ENCODE data around the gene LACC1.

LACC1 gene

DNA sequence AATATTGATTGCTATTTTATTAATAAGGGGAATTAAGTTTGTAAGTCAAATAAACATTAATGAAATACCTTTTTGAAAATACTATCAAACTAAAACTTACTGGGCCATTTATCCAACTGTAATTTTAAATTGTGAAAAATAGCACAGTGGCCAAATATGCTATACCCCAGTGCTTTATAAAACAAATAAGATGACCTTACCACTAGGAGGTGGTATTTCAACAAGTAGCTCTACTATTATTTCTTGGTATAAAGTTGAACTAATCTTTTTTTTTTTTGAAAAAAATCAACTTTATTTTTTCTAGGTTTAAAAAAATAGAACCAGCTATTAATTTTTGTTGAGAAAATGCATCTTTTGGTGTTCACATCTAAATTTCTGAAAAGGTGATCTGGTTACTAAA is 14.7 kb downstream of the LACC1 start:
- DNase-seq: no peak

DNA sequence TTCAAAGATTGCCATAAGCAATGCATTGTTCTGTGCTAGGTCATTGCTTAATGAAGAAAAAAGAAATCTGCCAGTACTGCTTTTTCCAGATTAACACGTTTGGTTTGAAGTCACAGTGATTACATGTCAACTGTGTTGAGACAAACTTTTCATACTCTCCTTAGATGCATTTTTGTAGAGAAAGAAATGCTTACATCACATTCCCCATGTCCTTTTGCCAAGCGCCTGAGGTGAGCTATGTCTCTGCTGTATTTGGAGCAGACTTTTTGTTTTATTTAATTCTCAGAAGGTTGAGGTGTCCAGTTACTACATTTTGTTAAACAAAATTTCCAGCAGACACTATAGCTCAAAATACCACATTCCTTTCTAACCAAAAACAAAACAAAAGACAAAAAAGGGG is 16.2 kb downstream of the LACC1 start:
- no peak for DNase-seq

DNA sequence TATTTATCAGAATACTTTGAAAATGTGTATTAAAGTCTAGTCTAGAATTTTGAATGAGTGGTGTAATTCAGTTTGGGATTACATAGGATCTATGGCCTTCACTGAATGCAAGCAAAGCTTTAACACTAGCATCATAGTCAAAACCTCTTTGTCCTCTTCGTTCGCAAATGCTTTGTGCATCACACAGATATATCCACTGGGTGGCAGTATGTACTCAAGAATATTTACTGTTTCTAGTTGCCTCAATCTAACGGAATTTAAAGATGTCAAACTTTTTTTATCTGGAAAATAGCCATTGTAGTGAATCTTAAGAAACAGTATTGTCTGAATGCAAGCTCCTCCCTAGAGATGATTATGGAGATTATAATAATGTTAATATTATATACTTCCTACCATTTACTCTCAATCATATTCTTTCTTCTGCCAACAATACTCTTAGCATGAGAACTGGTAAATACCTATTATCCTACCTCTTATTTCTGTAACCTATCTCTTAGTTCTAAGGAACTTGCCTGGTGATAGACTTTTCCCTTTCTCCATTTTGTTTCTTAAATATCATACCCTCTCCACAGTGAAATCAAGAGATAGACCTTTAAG is 25.8 kb downstream of the LACC1 start:
- peak; percentile 9 for DNase-seq

DNA sequence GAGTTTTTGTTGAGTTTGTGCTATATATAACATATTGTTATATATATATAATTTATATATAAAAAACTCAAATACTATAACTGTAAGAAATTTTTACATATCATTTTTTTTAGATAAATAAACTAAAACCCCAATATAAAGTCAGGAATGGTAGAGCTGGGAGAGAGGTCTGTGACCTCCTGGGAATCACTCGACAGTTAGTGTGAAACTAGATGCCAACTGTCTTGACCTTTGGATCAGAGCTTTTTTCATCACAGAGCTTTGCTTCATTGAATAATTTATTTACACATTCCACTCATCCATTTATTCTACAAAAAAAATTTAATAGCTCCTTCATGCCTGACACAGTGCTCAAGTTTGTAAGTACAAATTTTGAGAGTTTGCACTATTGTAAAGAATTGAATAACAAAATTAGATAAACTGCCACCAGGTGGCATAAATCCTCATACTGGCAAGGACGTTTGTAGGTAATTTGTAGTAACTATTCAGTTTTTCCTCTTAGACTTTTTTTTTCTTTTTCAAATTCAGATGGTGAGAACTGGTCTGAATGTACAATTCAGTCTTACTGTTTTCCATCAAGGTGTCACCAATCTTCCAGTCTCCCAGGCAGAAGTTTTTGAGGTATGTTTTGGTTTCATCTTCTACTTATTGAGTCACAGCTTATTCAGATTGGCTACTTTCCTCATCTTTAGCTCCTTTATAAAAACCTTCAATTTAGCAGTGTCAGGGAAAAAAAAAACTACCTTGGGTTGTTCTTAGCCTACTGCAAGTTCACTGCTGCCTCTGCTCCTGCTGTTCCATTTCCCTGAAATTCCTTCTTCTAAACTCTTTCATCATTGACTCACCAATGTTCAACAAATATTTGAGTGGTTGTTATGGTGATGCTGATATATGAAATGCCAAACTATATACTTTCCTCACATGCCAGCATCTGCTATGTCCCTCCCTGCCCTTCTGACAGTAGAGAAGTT is 28.7 kb downstream of the LACC1 start:
- DNase-seq: peak; percentile 13

DNA sequence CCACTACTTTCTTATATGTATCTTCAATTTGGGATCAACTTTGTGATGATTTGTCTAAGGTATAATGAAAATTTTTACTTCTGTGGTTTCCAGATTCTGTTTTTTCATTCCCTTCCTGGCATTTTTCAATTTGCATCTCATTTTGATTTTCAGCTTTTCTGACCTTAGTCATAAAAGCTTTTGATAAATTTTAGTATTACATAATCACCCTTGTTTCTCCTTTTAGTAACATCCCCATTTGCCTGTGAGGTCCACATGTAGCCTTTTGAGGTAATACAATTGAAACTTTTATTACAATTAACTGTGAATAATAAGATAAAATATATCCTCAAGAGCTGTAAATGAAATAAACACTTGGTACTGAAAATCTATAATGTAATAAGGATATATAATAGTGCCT is 31.2 kb downstream of the LACC1 start:
- DNase-seq: no peak

DNA sequence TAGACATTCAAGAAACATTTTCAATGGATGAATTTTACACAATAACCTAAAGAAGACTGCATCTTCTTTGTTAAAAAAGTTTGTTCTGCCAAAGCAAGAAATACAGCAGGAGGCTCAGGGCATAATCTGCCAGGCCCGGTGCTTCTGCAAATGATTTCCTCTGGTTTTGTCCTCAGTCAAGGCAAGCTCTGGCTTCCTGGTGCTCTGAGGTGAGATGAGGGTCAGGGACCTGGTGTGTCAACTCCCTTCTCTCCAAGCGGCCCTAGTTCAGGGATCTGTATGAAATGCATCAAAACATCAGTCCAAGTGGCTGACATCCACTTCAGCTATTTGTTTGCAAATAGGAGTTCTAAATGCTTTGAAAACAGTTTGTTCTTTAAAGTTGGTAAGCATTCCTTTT is 31.6 kb downstream of the LACC1 start:
- no peak for DNase-seq

DNA sequence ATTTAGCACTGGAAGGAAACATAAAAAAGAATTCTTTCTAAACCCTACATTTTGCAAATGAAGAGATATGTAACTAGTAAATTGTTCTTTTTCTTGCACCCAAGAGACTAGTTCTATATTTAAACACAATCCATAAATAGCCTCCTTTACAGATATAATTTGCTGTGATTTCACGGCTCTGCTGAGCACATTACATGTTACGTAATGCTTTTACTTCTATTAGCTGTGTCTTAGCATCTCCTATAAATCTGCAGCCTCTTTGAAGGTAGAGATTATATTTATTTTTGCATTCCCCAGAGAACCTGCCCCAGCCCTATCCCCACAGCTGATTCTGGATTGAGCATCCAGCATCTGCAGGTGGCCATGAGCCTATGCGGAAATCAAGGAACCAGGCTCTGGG is 32.2 kb downstream of the LACC1 start:
- no peak for DNase-seq

DNA sequence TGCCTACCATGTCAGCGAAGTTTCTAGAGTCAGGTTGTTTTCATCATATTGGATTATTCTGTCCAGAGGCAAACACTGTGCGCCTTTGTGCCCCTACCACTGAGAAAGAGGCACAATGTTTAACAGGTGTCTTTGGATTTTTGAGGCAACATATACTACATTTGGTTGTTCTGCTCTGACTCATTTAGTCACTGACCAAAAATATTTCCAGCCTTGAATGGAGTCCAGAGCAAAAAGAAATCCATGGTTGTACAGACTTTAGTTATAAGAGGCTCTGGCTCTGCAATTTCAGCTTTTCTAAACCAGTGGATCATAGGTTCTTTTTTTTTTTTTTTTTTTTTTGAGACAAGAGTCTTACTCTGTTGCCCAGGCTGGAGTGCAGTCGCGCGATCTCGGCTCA is 35.7 kb downstream of the LACC1 start:
- no peak for DNase-seq

DNA sequence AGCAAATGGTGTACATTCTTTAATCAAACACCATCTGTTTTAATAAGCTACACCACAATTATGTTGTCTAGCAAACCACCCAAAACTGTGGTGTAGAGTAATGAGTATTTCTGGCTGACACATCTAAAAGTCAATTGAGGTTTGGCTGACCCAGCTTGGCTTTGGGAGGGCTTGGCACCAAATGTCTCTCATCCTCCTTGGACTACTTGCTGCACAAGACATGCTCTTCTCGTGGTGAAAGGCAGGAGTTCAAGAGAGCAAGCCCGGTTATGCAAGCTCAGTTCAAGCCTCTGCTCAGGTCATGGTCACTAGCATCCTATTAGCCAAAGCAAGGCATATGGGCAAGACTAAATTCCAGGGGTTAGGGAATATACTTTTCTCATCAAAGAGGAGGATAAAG is 37.1 kb downstream of the LACC1 start:
- DNase-seq: no peak

DNA sequence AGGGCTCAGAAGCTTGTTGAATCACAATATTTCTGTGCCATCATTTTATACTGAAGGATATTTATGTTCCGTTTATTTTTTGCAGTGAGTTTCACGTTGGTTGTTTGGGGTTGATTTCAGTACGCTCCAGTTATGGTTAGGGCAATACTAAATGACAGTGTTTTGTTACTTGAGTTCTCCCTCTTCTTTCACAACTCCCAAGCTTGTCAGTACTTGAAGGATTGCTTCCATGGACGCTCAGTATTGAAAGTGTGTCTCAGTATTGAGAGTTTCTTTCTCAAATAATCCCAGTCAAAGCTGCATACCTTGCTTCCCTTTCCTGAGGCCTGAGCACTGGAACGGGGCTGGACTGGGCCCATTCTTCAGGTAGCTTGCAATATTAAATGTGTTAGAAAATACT is 38.9 kb downstream of the LACC1 start:
- no peak for DNase-seq

DNA sequence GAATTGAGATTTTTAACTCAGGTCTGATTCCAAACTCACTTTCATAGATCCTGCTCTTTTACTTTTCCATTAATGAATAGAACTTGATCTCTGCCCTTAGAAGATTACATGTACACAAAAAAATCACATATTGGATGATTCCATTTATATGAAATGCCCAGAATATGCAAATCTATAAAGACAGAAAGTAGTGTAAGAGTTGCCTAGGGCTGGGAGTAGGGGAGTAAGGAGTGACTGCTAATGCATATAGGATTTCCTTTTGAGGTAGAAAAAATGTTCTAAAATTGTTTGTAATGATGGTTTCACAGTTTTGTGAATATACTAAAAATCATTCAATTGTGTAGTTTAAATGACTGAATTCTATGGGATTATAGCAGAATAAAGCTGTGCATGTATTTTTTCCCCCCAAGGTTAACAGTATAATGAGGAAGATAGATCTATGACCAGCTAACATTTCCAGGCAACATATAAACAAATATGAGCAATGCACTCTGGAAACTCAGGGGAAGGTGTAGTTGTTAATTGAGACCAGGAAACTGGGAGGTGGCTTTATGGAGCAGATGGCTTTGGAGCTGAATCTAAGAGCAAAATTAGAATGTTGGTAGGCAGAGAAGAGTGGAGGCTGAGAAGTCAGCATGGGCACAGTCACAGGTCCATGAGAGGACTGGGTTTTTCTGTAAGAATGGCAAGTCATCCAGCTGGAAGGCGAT is 41.4 kb downstream of the LACC1 start:
- DNase-seq: no peak

DNA sequence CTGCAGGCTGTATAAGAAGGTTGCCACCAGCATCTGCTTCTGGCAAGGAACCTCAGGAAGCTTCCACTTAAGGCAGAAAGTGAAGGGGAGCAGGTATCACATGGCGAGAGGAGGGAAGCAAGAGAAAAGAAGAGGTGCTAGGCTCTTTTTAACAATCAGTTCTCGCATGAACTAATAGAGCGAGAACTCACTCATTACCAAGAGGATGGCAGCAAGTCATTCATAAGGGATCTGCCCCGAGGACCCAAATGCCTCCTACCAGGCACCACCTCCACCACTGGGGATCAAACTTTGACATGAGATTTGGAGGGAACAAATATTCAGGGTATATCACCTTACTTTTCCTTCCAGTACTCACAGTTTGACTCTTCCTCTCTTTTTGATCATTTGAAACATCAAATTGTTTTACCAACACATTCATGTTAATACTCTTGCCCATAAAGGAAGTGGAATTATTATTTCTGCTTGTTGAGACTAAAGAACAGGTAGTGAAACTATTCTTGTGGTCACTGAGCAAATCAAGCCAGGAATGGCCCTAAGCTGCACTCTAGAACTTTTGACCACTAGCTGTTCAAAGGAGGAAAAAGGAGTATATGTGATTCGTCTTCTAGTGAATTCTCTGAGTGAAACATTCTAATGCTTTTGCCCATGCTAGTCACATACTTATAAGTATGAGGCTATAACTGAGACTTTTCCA is 45.0 kb downstream of the LACC1 start:
- DNase-seq: no peak

DNA sequence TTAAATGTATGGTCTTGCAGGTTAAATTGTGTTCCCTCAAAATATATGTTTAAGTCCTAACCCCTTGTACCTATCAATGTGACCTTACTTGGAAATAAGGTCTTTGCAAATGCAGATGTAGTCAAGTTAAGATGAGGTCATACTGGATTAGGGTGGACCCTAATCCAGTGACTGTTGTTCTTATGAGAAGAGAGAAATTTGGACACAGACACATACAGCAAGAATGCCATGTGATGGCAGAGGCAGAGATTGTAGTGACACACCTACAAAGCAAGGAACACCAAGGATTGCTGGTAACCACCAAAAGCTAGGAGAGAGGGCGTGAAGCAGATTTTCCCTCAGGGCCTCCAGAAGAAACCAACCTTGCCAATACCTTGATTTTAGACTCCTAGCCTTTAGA is 50.2 kb downstream of the LACC1 start:
- DNase-seq: no peak

DNA sequence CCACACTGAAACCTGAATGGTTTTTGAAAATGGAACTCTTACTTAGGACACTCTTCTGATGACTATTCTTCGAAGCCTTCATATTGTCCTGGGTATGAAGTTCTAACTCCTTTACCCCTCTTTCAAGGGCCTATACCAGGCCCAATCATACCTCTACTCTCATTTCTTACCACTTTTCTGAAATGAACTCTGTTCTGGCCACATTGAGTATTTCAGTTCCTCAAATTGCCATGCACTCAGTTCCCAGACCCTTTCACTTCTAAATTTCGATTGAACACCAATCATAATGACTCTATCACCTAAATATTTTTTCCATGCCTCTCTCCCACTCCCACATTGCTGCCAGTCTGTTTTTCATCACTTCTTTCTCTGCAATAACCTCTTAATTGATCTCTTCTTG is 53.7 kb downstream of the LACC1 start:
- no peak for DNase-seq

DNA sequence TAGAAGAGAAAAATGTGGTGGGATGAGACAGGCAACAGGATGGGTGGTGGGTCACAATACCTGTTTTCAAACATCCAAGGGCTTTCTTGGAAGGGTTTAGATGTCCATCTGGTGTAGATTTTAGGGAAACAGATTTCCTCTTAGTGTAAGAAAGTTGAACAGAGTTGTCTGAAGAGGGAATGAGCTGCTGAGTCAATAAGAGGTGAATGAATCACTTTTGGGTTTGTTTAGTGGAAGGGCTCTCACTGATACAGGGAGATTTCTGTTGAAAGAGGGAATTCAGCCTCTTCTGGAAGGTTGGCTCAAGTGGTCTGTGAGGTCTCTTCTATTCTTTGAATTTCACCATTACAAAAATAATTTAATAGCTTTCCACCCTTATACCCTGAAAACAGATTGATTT is 54.6 kb downstream of the LACC1 start:
- DNase-seq: no peak

DNA sequence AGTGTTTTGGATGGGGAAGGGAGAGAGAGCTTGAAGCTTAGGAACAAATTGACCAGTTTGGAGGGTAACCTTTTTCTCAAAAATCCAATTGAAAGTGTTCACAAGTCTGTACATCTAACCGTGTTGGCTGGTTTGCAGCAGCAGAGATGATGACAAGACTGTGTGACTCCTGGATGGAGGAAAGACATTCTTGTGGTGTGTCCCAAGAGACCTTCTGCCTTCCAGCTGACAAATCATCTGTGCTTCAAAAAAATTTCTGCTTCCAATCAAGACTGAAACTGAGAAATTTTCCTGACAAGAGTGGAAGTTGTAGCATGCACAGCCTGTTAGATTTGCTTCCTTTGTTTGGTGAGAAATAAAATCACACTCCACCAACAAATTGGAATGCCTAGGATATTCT is 56.2 kb downstream of the LACC1 start:
- no peak for DNase-seq

DNA sequence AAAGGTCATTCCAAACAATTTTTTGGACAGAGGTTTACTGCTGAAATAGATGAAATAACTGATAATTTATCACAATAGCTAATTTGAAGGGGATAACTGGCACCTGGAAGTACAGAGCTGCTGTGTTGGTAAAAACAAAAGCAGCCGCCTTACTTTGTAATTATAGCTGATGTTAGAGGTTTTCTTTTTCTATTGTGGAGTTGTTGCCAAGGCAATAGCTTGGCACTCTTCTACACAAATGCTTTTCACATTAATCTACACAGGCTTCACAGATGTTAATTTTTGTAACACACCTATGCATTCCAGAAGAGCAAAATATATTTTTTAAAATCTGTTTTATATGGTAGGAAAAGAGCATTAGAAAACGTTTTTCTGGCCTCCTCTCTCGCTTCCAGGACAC is 56.9 kb downstream of the LACC1 start:
- DNase-seq: no peak

DNA sequence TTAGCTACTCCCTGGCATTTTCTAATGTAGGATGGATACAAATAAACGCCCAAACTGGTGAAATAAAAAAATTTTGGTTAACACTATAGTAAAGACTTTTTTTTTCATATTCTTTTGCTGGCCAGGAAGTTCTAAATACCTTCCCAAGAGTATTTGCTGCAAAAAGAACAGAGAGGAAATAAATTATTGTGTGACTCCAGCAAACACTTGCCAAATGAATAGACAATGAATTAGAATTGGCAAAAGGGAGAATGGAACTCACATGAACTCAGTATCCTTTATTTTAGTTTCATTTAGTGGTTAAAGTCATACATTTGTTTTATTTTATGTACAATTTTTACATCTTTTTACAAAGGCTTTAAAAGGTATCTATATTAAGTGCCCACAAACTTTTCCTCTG is 58.1 kb downstream of the LACC1 start:
- DNase-seq: no peak

DNA sequence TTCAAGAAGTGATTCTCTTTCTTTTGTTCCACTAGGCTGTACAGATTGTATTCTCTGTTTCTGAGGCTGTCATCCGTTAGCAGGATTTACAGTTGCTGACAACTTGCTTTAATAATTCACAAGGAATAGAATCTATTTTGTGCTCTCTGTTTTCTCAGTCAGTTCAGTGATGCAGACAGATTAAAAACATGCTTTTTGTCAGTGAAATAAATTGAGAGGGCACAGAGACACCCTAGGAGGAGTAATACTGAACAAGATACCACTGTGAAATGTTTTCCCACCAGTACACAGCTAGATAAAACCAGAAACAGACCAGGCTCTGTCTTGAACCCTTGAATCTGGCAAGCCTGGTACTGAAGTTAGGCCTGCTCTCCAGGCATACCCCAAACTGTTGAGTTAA is 58.7 kb downstream of the LACC1 start:
- no peak for DNase-seq

DNA sequence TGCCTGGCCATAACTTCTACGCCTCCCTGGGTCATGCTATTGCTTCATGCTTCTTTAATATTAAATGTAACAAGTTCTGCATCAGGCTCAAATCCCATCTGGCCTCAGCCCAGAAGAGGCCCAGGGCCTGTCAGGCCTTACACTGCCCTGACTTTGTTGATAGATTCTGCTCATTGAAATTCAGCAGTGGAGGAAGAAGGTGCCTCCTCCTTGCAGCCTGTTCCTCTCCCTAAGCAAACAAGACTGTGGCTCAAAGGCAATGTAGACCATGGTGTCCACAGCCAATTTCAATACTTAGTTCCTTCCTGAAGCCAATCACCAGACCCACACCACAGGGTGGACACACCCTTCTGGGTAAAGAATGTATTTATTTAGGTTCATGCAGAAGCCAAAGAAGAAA is 59.4 kb downstream of the LACC1 start:
- DNase-seq: no peak

DNA sequence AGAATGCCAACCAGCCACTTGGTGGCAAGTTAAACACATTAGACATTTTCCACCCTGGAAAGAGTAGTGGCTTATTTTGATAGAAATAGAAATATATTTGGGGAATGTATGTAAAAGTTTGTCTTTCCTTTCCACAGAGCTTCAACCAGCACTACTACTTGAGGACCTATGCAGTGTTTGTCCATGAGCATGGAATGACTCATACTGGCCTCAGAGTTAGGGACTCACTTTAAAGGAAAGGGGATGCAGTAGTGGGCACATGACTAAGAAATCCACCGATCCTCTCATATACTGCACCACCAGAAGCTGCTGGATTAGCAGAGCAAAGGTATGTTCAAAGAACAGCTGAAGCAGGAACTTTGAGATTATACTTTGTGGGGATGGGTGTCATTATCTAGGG is 62.6 kb downstream of the LACC1 start:
- no peak for DNase-seq
